H9 (cell line): ENCODE data around the gene CCDC124. TPM values are rescaled to one million over a fixed set of nuclear protein-coding genes. Genes with fewer than 3 reads are reported as not detected.
A peak's percentile ranks its signal among the peaks of the same experiment; 100 is the strongest.

Experiments used
- DNase-seq: peaks from one replicate; pipeline ENCODE4 v3.0.0-alpha.2; 2017
- H2AFZ ChIP-seq: one replicate; pipeline ENCODE4 v1.6.1; 2013; ENCODE audit warnings: mild to moderate bottlenecking, low read length, control low read depth, moderate library complexity
- H2AK5ac ChIP-seq: 2 replicates; pipeline ENCODE4 v1.6.1; 2013; ENCODE audit warnings: low read length, control low read depth, mixed read lengths; ENCODE audit not compliant: insufficient read length
- H2BK120ac ChIP-seq: one replicate; pipeline ENCODE4 v1.6.1; 2013; ENCODE audit warnings: low read depth, mild to moderate bottlenecking, low read length, control low read depth, inconsistent platforms; ENCODE audit not compliant: poor library complexity, severe bottlenecking
- H2BK12ac ChIP-seq: 2 replicates; pipeline ENCODE4 v1.6.1; 2013; ENCODE audit warnings: low read length, control low read depth, mixed read lengths, low read depth; ENCODE audit not compliant: insufficient read length
- H2BK15ac ChIP-seq: 2 replicates; pipeline ENCODE4 v1.6.1; 2013; ENCODE audit warnings: low read depth, low read length, control low read depth
- H2BK20ac ChIP-seq: one replicate; pipeline ENCODE4 v1.6.1; 2013; ENCODE audit warnings: low read depth, mild to moderate bottlenecking, low read length, control low read depth, inconsistent platforms; ENCODE audit not compliant: poor library complexity, severe bottlenecking
- H2BK5ac ChIP-seq: 2 replicates; pipeline ENCODE4 v1.6.1; 2013; ENCODE audit warnings: low read length, control low read depth, mixed read lengths; ENCODE audit not compliant: insufficient read length
- H3K14ac ChIP-seq: 2 replicates; pipeline ENCODE4 v1.6.1; 2013; ENCODE audit warnings: low read length, control low read depth; ENCODE audit not compliant: insufficient read depth
- H3K18ac ChIP-seq: 2 replicates; pipeline ENCODE4 v1.6.1; 2013; ENCODE audit warnings: low read depth, mild to moderate bottlenecking, mixed read lengths, low read length, control low read depth; ENCODE audit not compliant: insufficient read length
- H3K23ac ChIP-seq: 2 replicates; pipeline ENCODE4 v1.6.1; 2013; ENCODE audit warnings: low read length, control low read depth, mixed read lengths, low read depth; ENCODE audit not compliant: insufficient read length
- H3K23me2 ChIP-seq: 2 replicates; pipeline ENCODE4 v1.6.1; 2013; ENCODE audit warnings: low read depth, mild to moderate bottlenecking, mixed read lengths, low read length, control low read depth; ENCODE audit not compliant: insufficient read length, poor library complexity, severe bottlenecking
- H3K27ac ChIP-seq: 2 replicates; pipeline ENCODE4 v1.5.1; 2013; ENCODE audit warnings: low read length, control low read depth, mixed read lengths, low read depth; ENCODE audit not compliant: insufficient read length
- H3K27me3 ChIP-seq: 2 replicates; pipeline ENCODE4 v1.6.1; 2013; ENCODE audit warnings: low read length, control low read depth, inconsistent platforms; ENCODE audit not compliant: insufficient read depth
- H3K4ac ChIP-seq: 2 replicates; pipeline ENCODE4 v1.6.1; 2013; ENCODE audit warnings: low read depth, mild to moderate bottlenecking, control low read depth, inconsistent platforms, low read length, moderate library complexity
- H3K4me1 ChIP-seq: 2 replicates; pipeline ENCODE4 v1.6.1; 2013; ENCODE audit warnings: low read length, control low read depth, inconsistent platforms; ENCODE audit not compliant: insufficient read depth
- H3K4me2 ChIP-seq: 2 replicates; pipeline ENCODE4 v1.6.1; 2013; ENCODE audit warnings: low read length, control low read depth, mixed read lengths; ENCODE audit not compliant: insufficient read length, insufficient read depth
- H3K56ac ChIP-seq: 2 replicates; pipeline ENCODE4 v1.6.1; 2013; ENCODE audit warnings: low read depth, mild to moderate bottlenecking, mixed read lengths, low read length, control low read depth; ENCODE audit not compliant: insufficient read length
- H3K79me1 ChIP-seq: 2 replicates; pipeline ENCODE4 v1.6.1; 2013; ENCODE audit warnings: low read depth, mild to moderate bottlenecking, moderate library complexity, low read length, control low read depth, inconsistent platforms; ENCODE audit not compliant: insufficient read depth, poor library complexity, severe bottlenecking
- H3K79me2 ChIP-seq: 2 replicates; pipeline ENCODE4 v1.6.1; 2013; ENCODE audit warnings: low read length, control low read depth, inconsistent platforms; ENCODE audit not compliant: insufficient read depth
- H3K9ac ChIP-seq: 2 replicates; pipeline ENCODE4 v1.6.1; 2013; ENCODE audit warnings: low read length, control low read depth, mixed read lengths; ENCODE audit not compliant: insufficient read length; ENCODE audit errors: extremely low read depth
- H3K9me3 ChIP-seq: one replicate; pipeline ENCODE4 v1.6.1; 2013; ENCODE audit warnings: low read depth, low read length, inconsistent platforms; ENCODE audit not compliant: control insufficient read depth
- H3T11ph ChIP-seq: one replicate; pipeline ENCODE4 v1.6.1; 2013; ENCODE audit warnings: mild to moderate bottlenecking, low read length, control low read depth, inconsistent platforms
- H4K20me1 ChIP-seq: one replicate; pipeline ENCODE4 v1.6.1; 2013; ENCODE audit not compliant: control insufficient read depth, insufficient read length, insufficient read depth
- H4K5ac ChIP-seq: 2 replicates; pipeline ENCODE4 v1.6.1; 2013; ENCODE audit warnings: low read depth, mild to moderate bottlenecking, mixed read lengths, low read length, control low read depth; ENCODE audit not compliant: insufficient read length
- H4K8ac ChIP-seq: replicated peaks from 2 replicates; pipeline ENCODE4 v1.6.1; 2013; ENCODE audit warnings: low read length, control low read depth, mixed read lengths, low read depth; ENCODE audit not compliant: insufficient read length
- H4K91ac ChIP-seq: 2 replicates; pipeline ENCODE4 v1.6.1; 2013; ENCODE audit warnings: low read depth, mild to moderate bottlenecking, moderate library complexity, mixed read lengths, low read length, control low read depth; ENCODE audit not compliant: insufficient read length
- H3K27ac Mint-ChIP-seq, 3 experiments: 2 replicates in 2 of 3; 3 replicates in 1 of 3; pipeline ENCODE4 v1.8.0; 2020 to 2021; ENCODE audit warnings: mixed read lengths in 3 of 3, mild to moderate bottlenecking in 1 of 3, moderate library complexity in 1 of 3
- H3K27me3 Mint-ChIP-seq: 2 replicates; pipeline ENCODE4 v1.8.0; 2021; ENCODE audit warnings: low read depth, mild to moderate bottlenecking, moderate library complexity, mixed read lengths
- H3K36me3 Mint-ChIP-seq, 3 experiments: 2 replicates in 2 of 3; 3 replicates in 1 of 3; pipeline ENCODE4 v1.8.0; 2020 to 2021; ENCODE audit warnings: low read depth in 3 of 3, mixed read lengths in 3 of 3; ENCODE audit not compliant: insufficient read depth in 1 of 3
- H3K4me1 Mint-ChIP-seq, 2 experiments: 2 replicates each; pipeline ENCODE4 v1.8.0; 2020; ENCODE audit warnings: mixed read lengths in 2 of 2
- H3K4me3 Mint-ChIP-seq, 2 experiments: 2 replicates in 1 of 2; 3 replicates in 1 of 2; pipeline ENCODE4 v1.8.0; 2020 to 2021; ENCODE audit warnings: mild to moderate bottlenecking in 2 of 2, mixed read lengths in 2 of 2, moderate library complexity in 1 of 2
- H3K9me3 Mint-ChIP-seq, 2 experiments: 2 replicates in 1 of 2; 3 replicates in 1 of 2; pipeline ENCODE4 v1.8.0; 2020; ENCODE audit warnings: mild to moderate bottlenecking in 2 of 2, mixed read lengths in 2 of 2, moderate library complexity in 1 of 2
- WGBS: extraction: QIAGEN DNeasy Blood & Tissue Kit; methylation state at CpG from one replicate; pipeline ENCODE4 v1.1.7; 2013; ENCODE audit warnings: missing lambda C conversion rate, low lambda C conversion rate, mixed read lengths; ENCODE audit not compliant: insufficient read length; ENCODE audit errors: extremely low coverage; 5-methylcytosine and 5-hydroxymethylcytosine counted together
- total RNA-seq: library from RNA; stranded (reverse); gene quantifications from 2 replicates; pipeline ENCODE4 v1.2.1, GENCODE V29; 2021
- TF ChIP-seq, protein P1 (sequence below): fragments of 200-600 bp; sonication (generic); conservative IDR thresholded peaks from 3 replicates; pipeline ENCODE4 v1.8.0; 2021; ENCODE audit warnings: antibody characterized with exemption, mild to moderate bottlenecking

Gene CCDC124
- total RNA-seq, 1 experiment from 2014 or later, result 119 TPM

DNA sequence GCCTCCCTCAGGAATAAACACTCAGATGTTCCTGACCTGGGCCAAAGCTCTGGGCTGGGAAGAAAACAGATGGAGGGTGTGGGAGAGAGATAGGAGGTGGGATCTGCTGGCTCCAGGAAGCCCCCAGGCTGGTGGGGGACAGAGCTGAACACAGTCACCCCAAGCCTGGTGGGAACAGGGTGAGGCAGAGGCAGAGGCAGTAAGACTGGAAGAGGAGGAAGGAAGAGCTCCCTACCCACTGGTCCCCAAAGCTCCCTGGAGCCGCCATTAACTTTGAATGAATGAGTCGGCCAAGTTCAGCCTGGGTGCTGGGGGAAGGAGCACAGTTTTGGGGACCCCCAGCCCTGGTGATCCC is 33.3 kb downstream of the CCDC124 start:
- H3K79me2 ChIP-seq, result no peaks in the 10 kb centered on the region
- H4K20me1 ChIP-seq, result no peaks in the 10 kb centered on the region
- H3K18ac ChIP-seq, result no peak overlapping the region
- no peak overlapping the region for H2BK5ac ChIP-seq
- no peak overlapping the region for H2BK120ac ChIP-seq
- no peak overlapping the region for H2BK15ac ChIP-seq
- no peak overlapping the region for H3K9ac ChIP-seq
- Mint-ChIP-seq H3K4me3 (peak overlapping the region; percentile 61 to 76; a peak in 4 of 5 replicates), H3K36me3 (no peaks in the 10 kb centered on the region), H3K4me1 (peaks cover 27 to 37% of the 10 kb centered on the region in 2 experiments), H3K27ac (no peak overlapping the region), H3K9me3 (no peaks in the 10 kb centered on the region), H3K27me3 (peaks cover 40% of the 10 kb centered on the region)
- H3K4ac ChIP-seq, result no peak overlapping the region
- no peak overlapping the region for H4K8ac ChIP-seq
- peaks cover 10% of the 10 kb centered on the region for H3K23me2 ChIP-seq
- no peak overlapping the region for H2BK12ac ChIP-seq
- no peak overlapping the region for H3T11ph ChIP-seq
- no peak overlapping the region for H2AFZ ChIP-seq
- no peaks in the 10 kb centered on the region for H3K9me3 ChIP-seq
- H4K91ac ChIP-seq, result no peak overlapping the region
- no peak overlapping the region for H2BK20ac ChIP-seq
- no peak overlapping the region for H3K56ac ChIP-seq
- H3K4me2 ChIP-seq, result no peak overlapping the region
- H3K4me1 ChIP-seq, result no peaks in the 10 kb centered on the region; the same call in 1 of the 2 replicates
- no peaks in the 10 kb centered on the region for H3K79me1 ChIP-seq
- H3K27me3 ChIP-seq, result no peaks in the 10 kb centered on the region; the same call in 1 of the 2 replicates
- no peak overlapping the region for H4K5ac ChIP-seq
- TF ChIP-seq, protein P1, sequence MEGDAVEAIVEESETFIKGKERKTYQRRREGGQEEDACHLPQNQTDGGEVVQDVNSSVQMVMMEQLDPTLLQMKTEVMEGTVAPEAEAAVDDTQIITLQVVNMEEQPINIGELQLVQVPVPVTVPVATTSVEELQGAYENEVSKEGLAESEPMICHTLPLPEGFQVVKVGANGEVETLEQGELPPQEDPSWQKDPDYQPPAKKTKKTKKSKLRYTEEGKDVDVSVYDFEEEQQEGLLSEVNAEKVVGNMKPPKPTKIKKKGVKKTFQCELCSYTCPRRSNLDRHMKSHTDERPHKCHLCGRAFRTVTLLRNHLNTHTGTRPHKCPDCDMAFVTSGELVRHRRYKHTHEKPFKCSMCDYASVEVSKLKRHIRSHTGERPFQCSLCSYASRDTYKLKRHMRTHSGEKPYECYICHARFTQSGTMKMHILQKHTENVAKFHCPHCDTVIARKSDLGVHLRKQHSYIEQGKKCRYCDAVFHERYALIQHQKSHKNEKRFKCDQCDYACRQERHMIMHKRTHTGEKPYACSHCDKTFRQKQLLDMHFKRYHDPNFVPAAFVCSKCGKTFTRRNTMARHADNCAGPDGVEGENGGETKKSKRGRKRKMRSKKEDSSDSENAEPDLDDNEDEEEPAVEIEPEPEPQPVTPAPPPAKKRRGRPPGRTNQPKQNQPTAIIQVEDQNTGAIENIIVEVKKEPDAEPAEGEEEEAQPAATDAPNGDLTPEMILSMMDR, result no peak
- no CpG with 5 or more reads among the region's 2 CpGs for WGBS
- no peak overlapping the region for H2AK5ac ChIP-seq
- H3K27ac ChIP-seq, result no peak overlapping the region
- H3K23ac ChIP-seq, result no peak overlapping the region
- H3K14ac ChIP-seq, result no peak overlapping the region
- no peak for DNase-seq
